Cardiac muscle cell (in vitro differentiated cells and primary cell): ENCODE data around the gene CEP57. TPM values are rescaled to one million over a fixed set of nuclear protein-coding genes. Genes with fewer than 3 reads are reported as not detected.

Experiments
- DNase-seq, 2 donors: peaks; one replicate each; pipeline versions ENCODE4 v3.0.0 to v3.0.0-alpha.2; 2010 to 2017; ENCODE audit warnings: low read depth in 1 of 2, low spot score in 1 of 2
- H3K27ac ChIP-seq: fragments of 200-600 bp; sonication (generic); 2 replicates; pipeline ENCODE4 v1.5.1; 2016
- H3K27me3 ChIP-seq: fragments of 200-600 bp; sonication (generic); 2 replicates; pipeline ENCODE4 v1.6.0; 2016; ENCODE audit warnings: control low read depth
- H3K36me3 ChIP-seq: fragments of 200-600 bp; sonication (generic); 2 replicates; pipeline ENCODE4 v1.5.1; 2016; ENCODE audit warnings: control low read depth
- H3K4me1 ChIP-seq: fragments of 200-600 bp; sonication (generic); 2 replicates; pipeline ENCODE4 v1.8.1; 2017; ENCODE audit warnings: low read depth, mild to moderate bottlenecking, mixed run types
- H3K4me3 ChIP-seq: fragments of 200-600 bp; sonication (generic); 2 replicates; pipeline ENCODE4 v1.5.1; 2016; ENCODE audit warnings: mild to moderate bottlenecking
- H3K9me3 ChIP-seq: fragments of 200-600 bp; sonication (generic); 2 replicates; pipeline ENCODE4 v1.5.1; 2017; ENCODE audit warnings: low read depth, mild to moderate bottlenecking, control low read depth
- polyA plus RNA-seq: library from polyadenylated mRNA; unstranded; fragments of >200 nt; fragmentation: Nextera tagmentation; extraction: Ambion mirVana; gene quantifications from 2 replicates; pipeline ENCODE4 v1.2.1, GENCODE V29; 2016
- total RNA-seq: library from RNA; depleted of rRNA; stranded (reverse); fragments of >200 nt; gene quantifications from 2 replicates; pipeline ENCODE4 v1.2.3, GENCODE V29; 2016
- TF ChIP-seq, protein P1 (sequence below): IDR thresholded peaks from 2 replicates; pipeline ENCODE4 v1.5.1; 2012; ENCODE audit warnings: low read depth, mild to moderate bottlenecking, low read length

CEP57 gene
- total RNA-seq (46.0 and 75.6 TPM in 2 replicates), polyA plus RNA-seq (57.1 and 81.1 TPM in 2 replicates)

GRCh38 chr11:95790123-95790932 is at the start of gene CEP57:
Gene CEP57, plus strand, starts transcription at chr11:95790498. Its CDS starts 201 bp downstream, at chr11:95790699.
- H3K4me1 ChIP-seq: peaks cover 15% of the 10 kb centered on the region
- H3K36me3 ChIP-seq: peaks cover 16% of the 10 kb centered on the region
- no peaks in the 10 kb centered on the region for H3K27me3 ChIP-seq
- TF ChIP-seq, protein P1, sequence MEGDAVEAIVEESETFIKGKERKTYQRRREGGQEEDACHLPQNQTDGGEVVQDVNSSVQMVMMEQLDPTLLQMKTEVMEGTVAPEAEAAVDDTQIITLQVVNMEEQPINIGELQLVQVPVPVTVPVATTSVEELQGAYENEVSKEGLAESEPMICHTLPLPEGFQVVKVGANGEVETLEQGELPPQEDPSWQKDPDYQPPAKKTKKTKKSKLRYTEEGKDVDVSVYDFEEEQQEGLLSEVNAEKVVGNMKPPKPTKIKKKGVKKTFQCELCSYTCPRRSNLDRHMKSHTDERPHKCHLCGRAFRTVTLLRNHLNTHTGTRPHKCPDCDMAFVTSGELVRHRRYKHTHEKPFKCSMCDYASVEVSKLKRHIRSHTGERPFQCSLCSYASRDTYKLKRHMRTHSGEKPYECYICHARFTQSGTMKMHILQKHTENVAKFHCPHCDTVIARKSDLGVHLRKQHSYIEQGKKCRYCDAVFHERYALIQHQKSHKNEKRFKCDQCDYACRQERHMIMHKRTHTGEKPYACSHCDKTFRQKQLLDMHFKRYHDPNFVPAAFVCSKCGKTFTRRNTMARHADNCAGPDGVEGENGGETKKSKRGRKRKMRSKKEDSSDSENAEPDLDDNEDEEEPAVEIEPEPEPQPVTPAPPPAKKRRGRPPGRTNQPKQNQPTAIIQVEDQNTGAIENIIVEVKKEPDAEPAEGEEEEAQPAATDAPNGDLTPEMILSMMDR: no peak
- peak; percentile 98 to 99 for DNase-seq
- H3K9me3 ChIP-seq: no peaks in the 10 kb centered on the region
- peak within 1 kb of the TSS; percentile 92 for H3K4me3 ChIP-seq
- H3K27ac ChIP-seq: peak within 1 kb of the TSS; percentile 96

GRCh38 chr11:95750101-95750500 is 40.2 kb upstream of the CEP57 start:
- Histone ChIP-seq H3K27me3 (no peaks in the 10 kb centered on the region), H3K9me3 (no peaks in the 10 kb centered on the region), H3K27ac (no peak overlapping the region), H3K4me1 (no peaks in the 10 kb centered on the region), H3K4me3 (no peak overlapping the region), H3K36me3 (no peaks in the 10 kb centered on the region)
- no peak for DNase-seq
- TF ChIP-seq, protein P1: no peak

- Histone ChIP-seq H3K36me3 (no peaks in the 10 kb centered on the region), H3K9me3 (no peaks in the 10 kb centered on the region), H3K4me1 (no peaks in the 10 kb centered on the region), H3K27ac (no peak overlapping the region), H3K27me3 (no peaks in the 10 kb centered on the region), H3K4me3 (no peak overlapping the region)
- no peak for DNase-seq
- TF ChIP-seq, protein P1: no peak
These were observed 38.8 kb upstream of the CEP57 start for GRCh38 chr11:95751515-95751914.

DNA sequence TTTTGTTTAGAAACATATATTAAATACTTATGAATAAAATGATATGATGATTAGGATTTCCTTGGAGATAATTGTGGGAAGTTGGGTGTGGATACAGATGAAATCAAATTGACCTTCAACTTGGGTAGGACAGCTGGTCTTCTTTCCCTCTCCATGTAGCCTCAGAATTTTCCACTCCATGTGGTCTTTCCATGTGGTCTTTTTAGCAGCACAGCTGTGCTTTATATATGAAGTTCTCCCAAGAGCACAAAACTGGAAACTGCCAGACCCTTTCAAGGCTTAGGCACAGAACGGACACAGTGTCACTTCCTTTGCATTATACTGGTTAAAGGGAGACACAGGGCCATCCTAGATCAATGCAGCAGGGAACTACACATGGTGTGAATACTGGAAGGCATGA is 29.4 kb upstream of the CEP57 start:
- H3K9me3 ChIP-seq: no peaks in the 10 kb centered on the region
- TF ChIP-seq, protein P1: no peak
- DNase-seq: no peak
- no peak overlapping the region for H3K27ac ChIP-seq
- H3K4me1 ChIP-seq: no peaks in the 10 kb centered on the region
- no peak overlapping the region for H3K4me3 ChIP-seq
- H3K27me3 ChIP-seq: no peaks in the 10 kb centered on the region
- H3K36me3 ChIP-seq: no peaks in the 10 kb centered on the region

GRCh38 chr11:95762534-95762933 is 27.8 kb upstream of the CEP57 start:
- H3K27ac ChIP-seq: no peak overlapping the region
- peak in 1 of 2 donors; percentile 6 for DNase-seq
- H3K4me3 ChIP-seq: no peak overlapping the region
- H3K36me3 ChIP-seq: no peaks in the 10 kb centered on the region
- H3K9me3 ChIP-seq: no peaks in the 10 kb centered on the region
- H3K4me1 ChIP-seq: no peaks in the 10 kb centered on the region
- TF ChIP-seq, protein P1: no peak
- no peaks in the 10 kb centered on the region for H3K27me3 ChIP-seq
